GM23338 (cell line): ENCODE measurements around the gene SLITRK2.

Source experiments
- EZH2 ChIP-seq: fragments of 200-600 bp; sonication (generic); IDR thresholded peaks from one replicate; pipeline ENCODE4 v1.8.0; 2017; ENCODE audit warnings: antibody characterized with exemption, mild to moderate bottlenecking, low read depth; ENCODE audit not compliant: unreplicated experiment
- EZH2phosphoT487 ChIP-seq: fragments of 200-600 bp; sonication (generic); IDR thresholded peaks from one replicate; pipeline ENCODE4 v1.8.1; 2018; ENCODE audit warnings: antibody characterized with exemption; ENCODE audit not compliant: unreplicated experiment
- POLR2AphosphoS5 ChIP-seq: IDR thresholded peaks from 2 replicates; pipeline ENCODE4 v1.6.1; 2016; ENCODE audit warnings: antibody characterized with exemption, low read depth
- TF ChIP-seq, protein P1 (sequence below), 2 experiments: fragments of 200-600 bp in 1 of 2; sonication (generic) in 1 of 2; conservative IDR thresholded peaks; 2 replicates each; pipeline versions ENCODE4 v1.5.1 to v1.6.1; 2016 to 2017; ENCODE audit warnings: antibody characterized with exemption in 2 of 2, low read depth in 2 of 2, mild to moderate bottlenecking in 2 of 2, moderate library complexity in 1 of 2

GRCh38 chrX:145840531-145840930 is 22.9 kb downstream of the SLITRK2 start:
- TF ChIP-seq EZH2 (no peak), EZH2phosphoT487 (no peak), POLR2AphosphoS5 (no peak)
- TF ChIP-seq, protein P1, sequence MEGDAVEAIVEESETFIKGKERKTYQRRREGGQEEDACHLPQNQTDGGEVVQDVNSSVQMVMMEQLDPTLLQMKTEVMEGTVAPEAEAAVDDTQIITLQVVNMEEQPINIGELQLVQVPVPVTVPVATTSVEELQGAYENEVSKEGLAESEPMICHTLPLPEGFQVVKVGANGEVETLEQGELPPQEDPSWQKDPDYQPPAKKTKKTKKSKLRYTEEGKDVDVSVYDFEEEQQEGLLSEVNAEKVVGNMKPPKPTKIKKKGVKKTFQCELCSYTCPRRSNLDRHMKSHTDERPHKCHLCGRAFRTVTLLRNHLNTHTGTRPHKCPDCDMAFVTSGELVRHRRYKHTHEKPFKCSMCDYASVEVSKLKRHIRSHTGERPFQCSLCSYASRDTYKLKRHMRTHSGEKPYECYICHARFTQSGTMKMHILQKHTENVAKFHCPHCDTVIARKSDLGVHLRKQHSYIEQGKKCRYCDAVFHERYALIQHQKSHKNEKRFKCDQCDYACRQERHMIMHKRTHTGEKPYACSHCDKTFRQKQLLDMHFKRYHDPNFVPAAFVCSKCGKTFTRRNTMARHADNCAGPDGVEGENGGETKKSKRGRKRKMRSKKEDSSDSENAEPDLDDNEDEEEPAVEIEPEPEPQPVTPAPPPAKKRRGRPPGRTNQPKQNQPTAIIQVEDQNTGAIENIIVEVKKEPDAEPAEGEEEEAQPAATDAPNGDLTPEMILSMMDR (conservative IDR thresholded peaks at IDR 0.05; ENCODE audit: low read depth in 2 of 2) = no peak
